Measurements from ENCODE around the gene TOX2. TPM values are rescaled to one million over a fixed set of nuclear protein-coding genes. Genes with fewer than 3 reads are reported as not detected.

TOX2 gene
- total RNA-seq, 3 donors from 2014 or later (not counting 1 experiment from before 2014, with no cell fraction given) = 0.93 to 1.8 (median 1.2) TPM

DNA sequence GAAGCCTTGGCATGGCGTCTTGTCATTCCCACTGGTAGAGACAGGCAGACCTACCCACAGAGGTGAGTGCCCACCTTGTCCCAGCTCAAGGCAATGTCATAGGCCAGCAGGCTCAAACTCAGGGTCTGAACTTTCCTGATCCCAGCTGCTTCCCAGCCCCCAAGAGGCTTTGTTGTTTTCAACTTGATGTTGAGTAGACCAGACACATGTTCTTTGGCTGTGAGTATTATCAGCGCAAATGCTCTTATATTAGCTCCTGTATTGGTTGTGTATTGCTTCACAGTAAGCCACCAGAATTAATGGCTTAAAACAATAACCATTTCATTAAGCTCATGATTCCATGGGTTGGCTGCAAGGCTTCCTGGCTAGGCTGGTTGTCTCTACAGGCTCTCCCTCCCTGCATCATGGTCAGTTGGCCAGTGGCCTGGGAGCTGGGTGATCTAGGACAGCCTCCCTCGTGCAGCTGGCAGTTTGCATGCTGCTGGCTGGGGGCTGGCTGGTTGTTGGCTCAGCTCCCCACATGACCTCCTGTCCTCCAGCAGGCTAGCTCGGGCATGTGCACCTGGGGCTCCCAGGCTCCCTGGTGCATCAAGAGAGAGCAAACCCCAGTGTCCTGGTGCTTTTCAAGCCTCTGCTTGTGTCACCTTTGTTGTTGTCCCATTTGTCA, 21.6 kb downstream of the TOX2 start:
- Mint-ChIP-seq H3K27me3 (ENCODE audit: low read depth in 2 of 2) (peaks cover 59 to 74% of the 10 kb centered on the region in 2 donors), H3K4me1 (peaks cover 8 to 21% of the 10 kb centered on the region in 2 donors), H3K27ac (no peak overlapping the region), H3K36me3 (no peaks in the 10 kb centered on the region), H3K4me3 (no peak overlapping the region), H3K9me3 (no peaks in the 10 kb centered on the region)
- TF ChIP-seq, protein P1, sequence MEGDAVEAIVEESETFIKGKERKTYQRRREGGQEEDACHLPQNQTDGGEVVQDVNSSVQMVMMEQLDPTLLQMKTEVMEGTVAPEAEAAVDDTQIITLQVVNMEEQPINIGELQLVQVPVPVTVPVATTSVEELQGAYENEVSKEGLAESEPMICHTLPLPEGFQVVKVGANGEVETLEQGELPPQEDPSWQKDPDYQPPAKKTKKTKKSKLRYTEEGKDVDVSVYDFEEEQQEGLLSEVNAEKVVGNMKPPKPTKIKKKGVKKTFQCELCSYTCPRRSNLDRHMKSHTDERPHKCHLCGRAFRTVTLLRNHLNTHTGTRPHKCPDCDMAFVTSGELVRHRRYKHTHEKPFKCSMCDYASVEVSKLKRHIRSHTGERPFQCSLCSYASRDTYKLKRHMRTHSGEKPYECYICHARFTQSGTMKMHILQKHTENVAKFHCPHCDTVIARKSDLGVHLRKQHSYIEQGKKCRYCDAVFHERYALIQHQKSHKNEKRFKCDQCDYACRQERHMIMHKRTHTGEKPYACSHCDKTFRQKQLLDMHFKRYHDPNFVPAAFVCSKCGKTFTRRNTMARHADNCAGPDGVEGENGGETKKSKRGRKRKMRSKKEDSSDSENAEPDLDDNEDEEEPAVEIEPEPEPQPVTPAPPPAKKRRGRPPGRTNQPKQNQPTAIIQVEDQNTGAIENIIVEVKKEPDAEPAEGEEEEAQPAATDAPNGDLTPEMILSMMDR (IDR thresholded peaks at IDR 0.05) = no peak
- Histone ChIP-seq H3K4me3 (ENCODE audit: low read length) (no peak overlapping the region), H3K9me3 (ENCODE audit: control insufficient read depth, insufficient read depth, low read length) (no peaks in the 10 kb centered on the region), H3K27ac (ENCODE audit: low read length) (no peak overlapping the region), H3K27me3 (ENCODE audit: control insufficient read depth, insufficient read depth, low read length) (peaks cover 11% of the 10 kb centered on the region), H3K4me1 (ENCODE audit: control insufficient read depth, insufficient read depth, low read length) (peaks cover 22% of the 10 kb centered on the region), H3K36me3 (ENCODE audit: control insufficient read depth, insufficient read depth, low read length) (no peaks in the 10 kb centered on the region)
- intact Hi-C loops (cut with micrococcal nuclease) = no loop called here
- no peak for ATAC-seq
- no peak for DNase-seq
- 95% methylated on average over 4 of the region's 4 CpGs for WGBS (ENCODE audit: insufficient coverage)

DNA sequence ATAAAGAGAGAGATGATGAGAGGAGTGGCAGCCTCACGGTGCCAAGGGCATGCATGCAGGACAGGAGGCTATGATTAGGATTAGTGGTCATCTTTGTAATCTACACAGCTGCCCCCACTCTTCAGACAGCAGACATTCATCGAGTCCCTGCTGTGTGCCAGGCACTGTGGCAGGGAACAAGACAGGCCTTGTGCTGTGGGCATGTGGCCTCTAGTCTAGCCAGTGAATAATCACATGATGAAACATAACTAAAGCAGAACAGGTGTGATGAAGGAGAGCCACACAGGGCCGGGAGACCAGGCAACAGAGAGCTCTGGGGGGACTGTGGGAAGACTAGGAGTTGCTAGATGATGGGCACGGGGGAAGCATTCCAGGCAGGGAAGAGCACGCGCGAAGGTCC, 22.2 kb downstream of the TOX2 start:
- Mint-ChIP-seq H3K27me3 (ENCODE audit: low read depth in 2 of 2) (peaks cover 55 to 73% of the 10 kb centered on the region in 2 donors), H3K27ac (no peak overlapping the region), H3K36me3 (no peaks in the 10 kb centered on the region), H3K4me1 (peaks cover 13 to 26% of the 10 kb centered on the region in 2 donors), H3K9me3 (no peaks in the 10 kb centered on the region), H3K4me3 (no peak overlapping the region)
- Histone ChIP-seq H3K36me3 (ENCODE audit: control insufficient read depth, insufficient read depth, low read length) (no peaks in the 10 kb centered on the region), H3K4me3 (ENCODE audit: low read length) (no peak overlapping the region), H3K4me1 (ENCODE audit: control insufficient read depth, insufficient read depth, low read length) (peaks cover 28% of the 10 kb centered on the region), H3K9me3 (ENCODE audit: control insufficient read depth, insufficient read depth, low read length) (no peaks in the 10 kb centered on the region), H3K27ac (ENCODE audit: low read length) (no peak overlapping the region), H3K27me3 (ENCODE audit: control insufficient read depth, insufficient read depth, low read length) (peaks cover 15% of the 10 kb centered on the region)
- TF ChIP-seq, protein P1 (IDR thresholded peaks at IDR 0.05) = no peak
- DNase-seq = no peak
- ATAC-seq = no peak
- intact Hi-C loops (cut with micrococcal nuclease) = no loop called here
- 95% methylated on average over 7 of the region's 7 CpGs for WGBS (ENCODE audit: insufficient coverage)

DNA sequence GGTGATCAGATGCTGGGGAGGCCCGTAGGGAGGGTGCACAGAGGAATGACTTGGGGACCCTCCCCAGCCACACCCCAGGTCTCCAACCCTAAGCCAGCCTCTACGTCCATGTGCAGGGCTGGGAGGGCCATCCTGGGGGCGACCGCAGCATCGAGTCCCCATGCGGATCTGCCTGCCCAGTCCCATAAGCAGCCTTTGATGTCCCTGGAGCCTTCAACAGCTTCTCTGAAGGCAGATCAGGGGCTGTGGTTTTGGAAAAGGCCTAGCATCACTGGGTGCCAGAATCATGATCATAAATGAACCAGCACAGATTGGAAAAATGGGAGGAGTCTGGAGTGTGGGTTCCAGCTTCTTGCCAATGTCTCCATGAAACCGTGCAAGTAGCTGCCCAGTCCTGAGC, 22.9 kb downstream of the TOX2 start:
- Histone ChIP-seq H3K4me3 (ENCODE audit: low read length) (no peak overlapping the region), H3K9me3 (ENCODE audit: control insufficient read depth, insufficient read depth, low read length) (no peaks in the 10 kb centered on the region), H3K36me3 (ENCODE audit: control insufficient read depth, insufficient read depth, low read length) (no peaks in the 10 kb centered on the region), H3K4me1 (ENCODE audit: control insufficient read depth, insufficient read depth, low read length) (peaks cover 36% of the 10 kb centered on the region), H3K27ac (ENCODE audit: low read length) (no peak overlapping the region), H3K27me3 (ENCODE audit: control insufficient read depth, insufficient read depth, low read length) (peaks cover 15% of the 10 kb centered on the region)
- Mint-ChIP-seq H3K4me1 (peaks cover 20 to 33% of the 10 kb centered on the region in 2 donors), H3K36me3 (no peaks in the 10 kb centered on the region), H3K27ac (no peak overlapping the region), H3K27me3 (ENCODE audit: low read depth in 2 of 2) (peaks cover 52 to 69% of the 10 kb centered on the region in 2 donors), H3K4me3 (no peak overlapping the region), H3K9me3 (no peaks in the 10 kb centered on the region)
- intact Hi-C loops (cut with micrococcal nuclease) = no loop called here
- no peak for ATAC-seq
- 93% methylated on average over 7 of the region's 7 CpGs for WGBS (ENCODE audit: insufficient coverage)
- no peak for DNase-seq
- TF ChIP-seq, protein P1 (IDR thresholded peaks at IDR 0.05) = no peak
